ENCODE results near the gene LGALS9C. TPM values are rescaled to one million over a fixed set of nuclear protein-coding genes. Genes with fewer than 3 reads are reported as not detected.
"Not testable (repeated sequence)": the region's sequence is repeated elsewhere in the genome, so short reads cannot be mapped to it uniquely, and the experiment has no call there.

LGALS9C gene
- 1 to 10 TPM in 1 of 12 donors, under 1 TPM in 2, not detected in 9; 0.30 to 2.9 (median 0.62) TPM for polyA plus RNA-seq (ENCODE audit: insufficient read length in 12 of 12)
- long read RNA-seq, donor 1, partial matches to known transcripts: 0 of 2 reads
- long read RNA-seq, donor 1, other reads (novel, unspliced or antisense): 0 of 2 reads
- long read RNA-seq, donor 2: 0 reads
- long read RNA-seq, donor 3: 0 reads
- long read RNA-seq, donor 4: 0 reads
- long read RNA-seq, donor 5: 0 reads
- long read RNA-seq, donor 6: 0 reads
- long read RNA-seq, donor 7: 0 reads
- long read RNA-seq, donor 8: 0 reads
- long read RNA-seq, donor 9: 0 reads
- long read RNA-seq, donor 10: 0 reads
- long read RNA-seq, donor 11: 0 reads

DNA sequence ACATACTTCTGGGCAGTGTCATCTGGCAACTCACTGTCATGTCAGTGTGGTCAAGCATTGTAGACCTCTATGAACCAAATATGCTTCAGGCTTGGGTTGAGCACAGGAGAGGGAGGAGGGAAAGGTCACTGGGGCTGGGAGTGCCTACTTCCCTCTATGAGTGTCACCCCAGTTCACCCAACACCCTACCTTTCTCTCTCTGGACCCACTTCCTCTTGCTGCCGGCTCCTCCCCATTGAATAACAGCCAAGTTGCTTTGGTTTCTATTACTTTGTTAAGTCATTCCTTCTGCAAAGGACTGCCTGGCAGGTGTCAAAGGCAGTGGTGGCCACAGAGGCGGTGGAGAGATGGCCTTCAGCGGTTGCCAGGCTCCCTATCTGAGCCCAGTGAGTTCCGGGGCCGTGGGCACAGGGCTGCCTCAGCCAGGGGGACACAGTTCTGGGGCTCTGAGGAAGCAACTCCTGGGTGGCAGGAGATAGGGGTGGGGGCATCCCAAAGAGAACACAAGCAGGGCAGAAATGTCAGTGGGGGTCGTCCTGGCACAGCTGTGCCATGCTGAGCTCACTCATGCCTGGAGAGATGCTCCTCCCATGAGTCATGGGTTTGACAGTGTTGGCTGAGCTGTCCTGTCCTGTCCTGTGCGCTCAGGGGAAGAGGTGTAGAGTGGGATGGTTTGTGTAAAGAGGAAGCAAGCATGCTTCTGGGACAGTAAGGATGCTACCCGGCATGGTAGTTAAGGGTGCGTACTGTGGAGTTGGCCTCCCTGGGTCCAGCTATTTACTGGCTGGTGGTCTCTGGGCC is at the start of gene LGALS9C:
Gene LGALS9C (plus strand): TSS at position 282 of the 801 bp plus-strand sequence. CDS start 66 bp downstream, at position 348.
- DNase-seq: not testable (repeated sequence)

DNA sequence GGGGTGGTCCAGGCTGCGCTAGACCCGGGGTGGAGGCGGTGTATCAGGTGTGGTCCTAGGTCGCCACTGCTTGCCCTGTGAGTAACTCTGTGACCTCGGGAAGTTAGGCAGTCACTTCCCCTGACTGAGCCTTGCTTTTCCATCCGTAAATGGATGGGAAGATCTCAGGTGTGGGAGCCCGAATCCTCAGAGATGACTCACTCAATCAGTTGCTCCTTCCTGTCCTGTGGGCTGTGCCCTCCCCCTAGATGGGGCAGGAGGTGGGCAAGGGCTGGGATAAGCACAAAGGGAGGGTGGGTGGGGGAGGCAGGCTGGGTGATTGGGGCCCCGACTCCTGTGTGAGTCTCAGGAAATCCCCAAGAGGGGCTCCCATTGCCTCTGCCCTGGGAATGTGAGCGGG is 44.4 kb upstream of the LGALS9C start:
- DNase-seq: not testable (repeated sequence)

DNA sequence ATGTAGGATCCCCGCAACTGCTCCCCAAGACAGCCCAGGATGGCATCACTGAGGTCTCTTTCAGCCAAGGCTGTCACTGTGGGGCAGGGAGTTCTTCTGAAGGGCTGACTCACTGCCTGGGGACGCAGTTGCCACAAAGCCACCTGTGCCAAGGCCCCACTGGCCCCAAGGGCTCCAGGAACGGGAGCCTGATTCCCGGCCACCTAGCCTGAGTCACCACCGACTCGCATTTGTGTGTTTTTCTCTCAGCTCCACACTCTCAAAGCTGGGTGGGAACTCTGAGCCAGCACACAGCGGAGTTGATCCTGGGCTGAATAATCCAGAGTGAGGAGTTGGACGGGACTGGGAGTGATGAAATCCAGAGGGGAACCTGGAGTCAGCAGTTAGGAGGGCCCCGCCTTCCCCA is 37.1 kb upstream of the LGALS9C start:
- not testable (repeated sequence) for DNase-seq

DNA sequence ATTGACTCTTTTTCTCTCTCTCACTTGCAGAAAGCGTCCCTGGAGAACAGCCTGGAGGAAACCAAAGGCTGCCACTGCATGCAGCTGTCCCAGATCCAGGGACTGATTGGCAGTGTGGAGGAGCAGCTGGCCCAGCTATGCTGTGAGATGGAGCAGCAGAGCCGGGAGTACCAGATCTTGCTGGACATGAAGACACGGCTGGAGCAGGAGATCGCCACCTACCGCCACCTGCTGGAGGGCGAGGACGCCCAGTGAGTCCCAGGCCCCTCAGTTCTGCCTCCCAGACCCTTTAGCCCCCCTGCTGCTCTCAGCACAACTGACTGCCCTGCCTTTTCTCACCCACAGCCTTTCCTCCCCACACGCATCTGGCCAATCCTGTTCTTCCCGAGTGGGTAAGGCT is 34.5 kb upstream of the LGALS9C start:
- DNase-seq: not testable (repeated sequence)

DNA sequence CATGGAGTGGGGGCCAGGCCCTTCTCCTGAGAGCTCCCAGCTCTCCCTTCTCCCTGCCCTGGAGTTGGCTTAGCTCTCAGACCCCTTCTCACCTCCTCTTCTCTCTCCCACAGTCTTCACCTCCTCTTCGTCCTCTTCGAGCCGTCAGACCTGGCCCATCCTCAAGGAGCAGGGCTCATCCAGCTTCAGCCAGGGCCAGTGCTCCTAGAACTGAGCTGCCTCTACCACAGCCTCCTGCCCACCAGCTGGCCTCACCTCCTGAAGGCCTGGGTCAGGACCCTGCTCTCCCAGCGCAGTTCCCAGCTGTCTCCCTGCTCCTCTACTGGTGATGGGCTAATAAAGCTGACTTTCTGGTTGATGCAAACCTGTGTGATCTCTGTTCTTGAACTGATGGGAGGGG is 34.1 kb upstream of the LGALS9C start:
- DNase-seq: not testable (repeated sequence)

- not testable (repeated sequence) for DNase-seq
Observed at GRCh38 chr17:18447476-18448205, 28.9 kb upstream of the LGALS9C start.

GRCh38 chr17:18448311-18448710 is 28.3 kb upstream of the LGALS9C start:
- not testable (repeated sequence) for DNase-seq

DNA sequence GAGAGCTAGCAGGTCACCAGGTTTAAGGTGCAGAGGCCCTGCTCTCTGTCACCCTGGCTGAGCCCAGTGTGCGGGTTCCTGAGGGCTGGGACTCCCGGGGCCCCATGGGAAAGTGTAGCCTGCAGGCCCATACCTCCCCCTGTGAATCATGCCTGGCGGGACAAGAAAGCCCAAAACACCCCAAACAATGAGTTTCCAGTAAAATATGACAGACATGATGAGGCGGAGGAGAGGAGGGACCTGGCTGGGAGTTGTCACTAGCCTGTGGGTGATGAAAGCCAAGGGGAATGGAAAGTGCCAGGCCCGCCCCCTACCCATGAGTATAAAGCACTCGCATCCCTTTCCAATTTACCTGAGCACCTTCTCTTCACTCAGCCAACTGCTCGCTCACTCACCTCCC is 26.8 kb upstream of the LGALS9C start:
- not testable (repeated sequence) for DNase-seq

DNA sequence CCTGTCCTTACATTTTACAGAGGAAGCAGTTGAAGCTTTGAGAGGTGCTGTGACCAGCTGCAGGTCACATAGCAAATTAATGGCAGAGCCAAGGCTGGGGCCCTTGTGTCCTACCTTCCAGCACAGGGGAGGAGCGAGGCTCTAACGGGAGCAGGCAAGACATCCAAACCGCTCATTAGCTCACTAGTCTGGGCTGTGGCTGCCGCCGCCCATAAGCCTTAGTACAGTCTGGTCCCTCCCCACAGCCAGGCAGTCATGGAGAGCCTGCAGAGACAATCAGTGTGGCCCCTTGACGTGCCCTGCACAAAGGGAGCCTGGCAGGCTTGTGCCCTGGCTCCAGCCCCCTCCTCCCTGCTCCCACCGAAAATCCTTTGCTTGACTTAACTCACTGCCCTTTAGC is 25.6 kb upstream of the LGALS9C start:
- DNase-seq: not testable (repeated sequence)

DNA sequence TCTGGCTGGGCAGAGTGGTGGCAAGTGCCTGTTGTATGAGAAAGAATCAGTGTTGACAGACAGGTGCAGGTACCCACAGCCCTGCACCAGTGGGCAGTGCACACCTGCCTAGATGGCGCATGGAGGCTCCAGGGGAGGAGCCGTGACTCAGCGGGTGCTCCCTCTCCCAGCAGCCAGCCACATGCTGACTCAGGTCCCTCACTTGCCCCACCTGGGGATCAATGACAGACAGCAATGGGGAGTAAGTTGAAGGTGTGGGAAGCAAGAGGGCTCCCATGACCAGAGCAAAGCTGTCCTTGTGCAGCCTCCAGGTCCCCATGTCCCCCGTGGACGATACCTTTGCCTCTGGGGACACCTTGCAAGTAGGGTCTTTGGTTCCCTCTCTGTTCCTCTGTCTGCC is 24.6 kb upstream of the LGALS9C start:
- DNase-seq: not testable (repeated sequence)

DNA sequence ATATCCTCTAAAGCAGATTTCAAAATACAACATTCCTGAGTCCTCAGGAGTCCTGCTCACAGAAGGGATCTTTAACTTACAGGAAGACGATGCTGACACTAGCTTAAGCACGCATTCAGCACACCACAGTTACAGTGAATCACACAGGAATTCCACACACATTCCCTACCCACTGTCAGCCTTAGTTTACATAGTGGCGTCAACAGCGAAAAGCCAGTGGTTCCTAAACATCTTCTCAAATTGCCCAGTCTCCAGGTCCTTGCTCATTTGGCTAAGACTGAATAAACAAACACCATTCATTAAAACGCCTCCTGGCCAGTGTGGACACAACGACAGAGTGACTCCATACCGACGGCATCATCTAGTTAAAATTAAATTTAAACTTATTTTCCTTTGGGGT is 17.6 kb upstream of the LGALS9C start:
- DNase-seq: not testable (repeated sequence)

DNA sequence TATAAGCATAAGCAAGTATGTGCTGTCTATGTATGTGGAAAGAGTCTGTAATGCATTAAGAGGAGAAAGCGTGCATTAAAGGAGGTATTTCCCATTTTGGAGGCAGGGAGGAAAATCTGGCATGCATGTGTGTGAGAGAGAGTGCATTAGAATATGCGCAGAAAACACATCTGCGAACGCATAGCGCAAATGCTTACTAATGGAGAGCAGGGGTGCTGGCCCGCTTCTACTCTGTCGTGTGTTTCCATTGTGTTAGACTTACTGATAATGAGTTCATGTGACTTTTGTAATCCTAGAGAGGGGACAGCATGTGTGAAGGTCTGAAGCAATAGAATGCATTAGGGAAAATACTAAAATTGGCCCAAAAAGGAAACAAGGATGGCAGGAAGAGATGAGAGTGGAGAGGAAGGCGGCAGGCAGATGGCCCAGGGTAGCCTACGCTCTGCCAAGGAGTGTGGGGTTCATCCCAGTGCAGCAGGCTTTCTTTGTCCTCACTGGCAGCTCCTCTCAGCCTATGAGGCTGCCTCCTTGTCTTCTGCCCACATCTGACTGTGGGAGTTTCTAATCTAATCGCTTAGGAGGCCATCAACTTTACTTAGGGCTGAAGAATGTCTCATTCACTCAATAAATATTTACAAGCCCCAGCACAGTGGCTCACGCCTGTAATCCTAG is 12.6 kb upstream of the LGALS9C start:
- DNase-seq: not testable (repeated sequence)

DNA sequence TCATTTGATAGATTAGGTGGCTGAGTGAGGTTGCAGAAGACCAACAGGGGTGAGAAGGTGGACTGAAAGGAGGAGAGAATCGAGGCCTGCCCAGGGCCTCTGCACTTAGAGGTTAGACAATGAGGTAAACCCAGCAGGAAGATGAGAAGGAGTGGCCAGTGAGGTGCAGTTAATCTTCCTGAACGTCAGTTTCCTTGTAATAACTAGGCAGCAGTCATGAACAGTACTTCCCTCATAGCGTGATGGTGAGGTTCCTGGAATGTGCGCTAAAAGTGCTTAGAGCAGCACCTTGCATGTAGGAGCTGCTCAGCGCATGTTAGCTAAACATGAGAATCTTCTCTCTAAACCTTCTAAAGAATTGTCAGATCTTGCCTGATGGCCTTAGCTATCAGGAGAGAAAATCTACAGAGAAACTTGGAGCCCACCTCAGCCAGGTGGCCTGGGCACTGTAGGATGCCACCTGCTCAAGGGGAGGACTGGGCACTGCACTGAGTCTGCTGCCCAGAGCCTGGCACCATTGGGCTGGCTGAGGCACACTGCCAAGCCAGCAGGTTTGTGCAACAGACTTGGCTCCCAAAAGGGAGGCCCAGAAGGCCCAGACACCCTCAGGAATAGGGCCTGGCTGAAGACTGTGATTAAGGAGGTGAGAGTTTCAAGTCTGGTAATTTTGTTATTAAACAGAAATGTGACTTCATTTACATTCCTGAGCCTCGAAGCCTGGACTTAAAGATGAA is 10.2 kb upstream of the LGALS9C start:
- not testable (repeated sequence) for DNase-seq

- DNase-seq: not testable (repeated sequence)
Observed at GRCh38 chr17:18467001-18467400, 9.6 kb upstream of the LGALS9C start.

DNA sequence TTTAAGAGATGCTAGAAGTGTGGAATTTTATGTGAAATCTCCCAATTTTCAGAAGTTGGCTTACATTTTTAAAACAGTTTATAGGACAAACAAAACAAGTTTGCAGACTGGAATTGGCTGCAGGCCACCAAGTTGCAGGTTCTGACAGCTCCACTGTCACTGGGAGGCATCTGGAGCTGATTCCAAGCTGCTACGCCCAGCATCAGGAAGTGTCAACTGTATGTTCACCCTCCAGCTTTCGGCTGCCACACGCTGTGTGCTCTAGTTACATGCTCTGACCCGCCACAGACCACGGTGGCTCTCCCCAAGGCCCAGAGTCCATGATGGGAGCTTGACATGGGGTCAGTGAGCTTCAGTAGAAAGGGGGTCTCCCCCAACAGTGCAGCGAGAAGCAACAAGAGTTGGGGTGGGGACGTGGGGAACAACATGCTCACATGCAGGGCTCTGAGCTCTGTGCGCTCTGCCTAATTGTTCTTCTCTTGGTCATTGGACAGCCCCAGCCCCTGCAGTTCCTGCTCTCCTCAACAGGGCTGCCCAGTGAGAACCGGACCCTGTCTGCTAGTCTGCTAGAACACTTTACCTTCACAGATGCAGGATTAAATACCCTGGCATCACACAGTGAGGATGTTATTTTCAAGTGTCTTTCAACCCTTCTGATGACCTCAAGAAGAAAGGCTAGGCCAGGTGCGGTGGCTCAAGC is 8.0 kb upstream of the LGALS9C start:
- not testable (repeated sequence) for DNase-seq

DNA sequence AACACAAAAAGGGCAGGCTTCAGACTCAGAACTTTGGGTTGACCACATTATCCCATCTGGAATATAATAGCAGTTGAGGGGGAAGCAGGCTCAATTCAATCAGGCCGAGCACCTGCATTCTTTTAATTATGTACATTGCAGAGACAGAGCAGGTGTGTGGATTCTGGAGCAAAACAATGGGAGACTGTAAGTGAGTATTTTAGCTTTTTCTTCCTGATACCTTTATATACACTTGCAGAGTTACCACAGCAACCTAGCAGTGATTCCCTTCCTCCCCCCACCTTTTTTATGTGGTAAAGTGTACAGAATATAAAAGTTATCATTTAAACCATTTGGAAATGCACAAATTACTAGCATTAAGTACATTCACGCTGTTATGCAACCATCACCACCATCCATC is 6.8 kb upstream of the LGALS9C start:
- DNase-seq: not testable (repeated sequence)

- DNase-seq: not testable (repeated sequence)
Observed at GRCh38 chr17:18470345-18470930, 6.2 kb upstream of the LGALS9C start.

DNA sequence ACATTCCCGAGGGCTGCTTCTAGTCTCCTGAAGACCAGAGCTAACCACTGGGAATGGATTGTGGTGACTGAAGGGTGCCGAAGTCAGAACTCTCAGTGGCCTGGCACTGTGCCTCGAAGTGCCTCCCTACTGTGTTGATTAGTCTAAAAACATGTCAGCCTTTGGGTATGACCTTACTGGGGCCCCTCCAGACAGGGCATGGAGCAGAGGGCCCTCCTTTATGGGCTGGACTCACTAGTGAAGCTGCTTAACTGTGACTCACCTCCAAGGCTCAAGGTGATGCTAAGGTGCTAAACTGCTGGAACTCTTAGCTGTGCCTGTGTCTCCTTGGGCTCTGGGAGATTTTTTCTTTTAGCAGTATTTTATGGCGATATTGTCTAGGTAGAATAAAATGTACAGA is 2.6 kb upstream of the LGALS9C start:
- not testable (repeated sequence) for DNase-seq

DNA sequence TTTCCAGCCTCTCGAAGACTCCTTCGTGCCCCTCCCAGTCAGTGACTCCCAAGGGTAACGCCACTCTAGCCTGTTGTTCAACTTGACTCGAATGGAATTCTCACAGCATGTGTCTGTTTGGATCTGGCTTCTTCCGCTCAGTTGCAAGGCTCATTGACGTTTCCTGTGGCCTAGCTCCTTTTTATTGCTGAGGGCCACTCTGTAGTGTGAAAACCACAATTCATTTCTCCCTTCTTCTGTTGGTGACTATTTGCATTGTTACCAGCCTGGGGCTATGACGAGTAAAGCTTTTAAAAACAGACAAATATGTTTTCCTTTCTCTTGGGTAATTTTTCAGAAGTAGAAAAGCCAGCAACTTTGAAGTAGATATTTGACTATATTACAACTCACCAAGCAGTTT is 1.8 kb upstream of the LGALS9C start:
- DNase-seq: not testable (repeated sequence)

GRCh38 chr17:18477367-18477766 is 778 bp downstream of the LGALS9C start:
- not testable (repeated sequence) for DNase-seq

Data from muscle of arm (tissue), 14 donors.